T47D (cell line): ENCODE results near the gene HOMER1.

Experiments used
- DNase-seq, 2 experiments: peaks; one replicate each; pipeline versions ENCODE4 v3.0.0 to v3.0.0-alpha.2; 2011 to 2012; ENCODE audit warnings: low read depth in 1 of 2, low spot score in 1 of 2
- JUND ChIP-seq: IDR thresholded peaks from 2 replicates; pipeline ENCODE4 v1.6.1; 2012; ENCODE audit warnings: low read depth
- in situ Hi-C: cut with HindIII; loops from 2 replicates; pipeline ENCODE4 v1.10.0; 2016; ENCODE audit warnings: low sequenced_read_pairs, low pct_unique_long_range_greater_than_20kb

HOMER1 gene

GRCh38 chr5:79513704-79514390, at the start of gene HOMER1:
TSS of gene HOMER1 (minus strand) at chr5:79514134. CDS start at chr5:79512774, 1,360 bp downstream.
- no peak for TF ChIP-seq JUND
- peak; percentile 44 to 87 for DNase-seq

GRCh38 chr5:79563247-79563590, 49.3 kb upstream of the HOMER1 start:
- in situ Hi-C loops: no loop called here
- no peak for TF ChIP-seq JUND
- no peak for DNase-seq

More at GRCh38 chr5:79513704-79514390, at the start of gene HOMER1:
- in situ Hi-C loops: no loop called here

GRCh38 chr5:79562351-79563246, 48.7 kb upstream of the HOMER1 start:
- no peak for DNase-seq
- in situ Hi-C loops: no loop called here
- TF ChIP-seq JUND: no peak

- DNase-seq: no peak
- in situ Hi-C loops: no loop called here
- TF ChIP-seq JUND: no peak
Measured at GRCh38 chr5:79561525-79561893, 47.6 kb upstream of the HOMER1 start.

GRCh38 chr5:79560771-79561524, 47.0 kb upstream of the HOMER1 start:
- in situ Hi-C loops: no loop called here
- no peak for DNase-seq
- TF ChIP-seq JUND: no peak

- no peak for DNase-seq
- TF ChIP-seq JUND: no peak
- in situ Hi-C loops: no loop called here
Measured at GRCh38 chr5:79555418-79555817, 41.5 kb upstream of the HOMER1 start.

GRCh38 chr5:79552984-79553383, 39.0 kb upstream of the HOMER1 start:
- TF ChIP-seq JUND: no peak
- in situ Hi-C loops: no loop called here
- DNase-seq: no peak

GRCh38 chr5:79547982-79548381, 34.0 kb upstream of the HOMER1 start:
- in situ Hi-C loops: no loop called here
- TF ChIP-seq JUND: no peak

GRCh38 chr5:79547429-79547822, 33.5 kb upstream of the HOMER1 start:
- no peak for TF ChIP-seq JUND
- no peak for DNase-seq
- in situ Hi-C loops: no loop called here

More at GRCh38 chr5:79547982-79548381, 34.0 kb upstream of the HOMER1 start:
- DNase-seq: peak in 1 of 2 experiments; percentile 87

- DNase-seq: no peak
- TF ChIP-seq JUND: no peak
- in situ Hi-C loops: no loop called here
Measured at GRCh38 chr5:79546782-79547428, 33.0 kb upstream of the HOMER1 start.

GRCh38 chr5:79544131-79544530, 30.2 kb upstream of the HOMER1 start:
- TF ChIP-seq JUND: no peak
- no peak for DNase-seq
- in situ Hi-C loops: no loop called here

- no peak for TF ChIP-seq JUND
- no peak for DNase-seq
- in situ Hi-C loops: no loop called here
Measured at GRCh38 chr5:79540939-79541338, 27.0 kb upstream of the HOMER1 start.
